HG03064 (cell line): ENCODE measurements around the gene IKBKE.
A peak's percentile ranks its signal among the peaks of the same experiment; 100 is the strongest.

Source experiments
- ATAC-seq: cut with Tn5 transposase; IDR thresholded peaks from one replicate; pipeline ENCODE4 v1.9.1; 2021; ENCODE audit warnings: low read depth; ENCODE audit not compliant: unreplicated experiment

IKBKE gene

DNA sequence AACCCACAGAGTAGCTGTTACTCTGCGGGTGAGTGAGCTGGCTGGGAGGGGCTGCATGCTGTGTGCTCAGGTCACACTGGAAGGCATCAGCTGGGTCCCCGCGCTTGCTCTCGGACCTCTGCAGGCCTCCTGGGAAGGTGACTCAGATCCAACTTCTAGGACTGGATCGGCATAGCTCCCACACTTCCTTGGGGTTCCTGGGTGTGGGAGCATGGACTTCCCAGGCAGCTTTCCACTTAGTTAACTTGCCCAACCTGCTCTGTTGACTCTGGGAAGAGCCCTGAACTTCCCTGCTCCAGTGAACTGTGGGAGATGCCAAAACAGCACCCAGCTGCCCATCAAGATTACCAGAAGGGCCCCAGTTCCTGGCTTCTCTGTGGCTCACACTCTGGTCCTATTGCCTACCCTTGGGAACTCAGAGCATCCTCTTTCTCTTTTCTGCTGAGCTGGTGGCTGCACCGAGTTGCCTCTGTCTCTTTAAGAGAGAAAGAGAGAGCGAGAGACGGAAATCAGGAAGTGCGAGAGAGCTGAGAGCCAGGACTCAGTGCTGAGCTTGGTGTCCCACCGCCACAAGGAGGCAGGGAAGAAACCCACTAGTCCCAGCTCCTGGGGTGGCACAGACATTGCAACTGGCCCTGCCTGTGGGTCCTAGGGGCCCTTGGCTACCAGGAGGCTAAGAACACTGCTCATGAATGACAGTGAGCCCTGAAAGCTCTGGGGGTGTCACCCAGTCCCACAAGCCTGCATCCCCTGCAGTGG is at the start of gene IKBKE:
Gene IKBKE (plus strand): TSS at position 544 of the 759 bp plus-strand sequence. CDS start 2,752 bp downstream, outside the sequence.
- ATAC-seq: peak; percentile 49

DNA sequence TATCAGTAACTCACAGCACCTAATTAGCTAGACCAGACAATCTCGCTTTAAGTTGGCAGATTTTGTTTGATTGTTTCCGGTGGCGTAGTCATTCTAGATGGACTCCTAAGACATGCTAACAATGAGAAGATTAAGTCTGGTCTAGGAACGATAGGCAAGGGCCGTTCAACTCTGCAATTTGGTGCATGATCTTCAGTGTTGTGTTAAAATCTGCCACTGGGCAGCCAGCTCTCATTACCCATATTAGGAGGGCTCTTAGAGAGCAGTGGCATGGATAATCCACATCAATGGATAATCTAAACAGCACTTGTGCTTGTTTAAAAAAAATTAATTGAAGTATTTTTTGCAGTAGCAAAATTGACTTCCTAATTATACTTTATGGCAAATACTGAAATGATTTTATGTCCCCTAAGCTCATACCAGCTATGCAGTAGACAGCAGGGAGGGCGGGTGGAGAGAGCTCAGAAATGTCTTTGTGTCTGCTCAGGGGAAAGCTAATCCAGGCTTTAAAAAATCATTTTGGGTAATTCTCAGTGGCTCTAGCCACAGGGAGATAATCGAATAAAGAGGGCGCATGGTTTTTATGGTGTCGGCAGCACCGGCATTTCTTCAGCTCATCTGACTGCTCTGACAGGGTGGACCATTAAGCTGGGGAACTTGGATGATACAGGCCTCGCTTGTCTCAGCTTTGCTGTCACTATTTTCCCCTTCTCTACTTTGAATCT is 48.5 kb upstream of the IKBKE start:
- no peak for ATAC-seq

DNA sequence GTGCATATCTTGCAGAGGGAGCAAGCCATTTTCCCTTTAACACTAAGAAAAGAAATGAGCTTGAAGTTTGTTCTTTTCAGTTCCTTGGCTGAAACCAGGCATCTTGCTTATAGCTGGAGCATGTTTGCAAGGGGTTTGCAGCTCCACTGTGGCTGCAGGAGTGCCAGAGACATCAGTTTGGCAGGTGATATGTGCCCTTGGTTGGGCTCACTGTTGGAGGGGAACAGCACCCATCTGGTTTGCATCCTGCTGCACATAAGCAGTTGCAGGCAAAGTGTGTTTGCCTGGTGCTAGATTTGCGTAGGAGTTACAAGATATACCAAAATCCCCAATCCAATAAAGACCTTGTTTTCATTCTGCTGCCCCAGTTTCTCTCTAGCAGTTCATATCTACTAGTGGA is 47.8 kb upstream of the IKBKE start:
- ATAC-seq: no peak

DNA sequence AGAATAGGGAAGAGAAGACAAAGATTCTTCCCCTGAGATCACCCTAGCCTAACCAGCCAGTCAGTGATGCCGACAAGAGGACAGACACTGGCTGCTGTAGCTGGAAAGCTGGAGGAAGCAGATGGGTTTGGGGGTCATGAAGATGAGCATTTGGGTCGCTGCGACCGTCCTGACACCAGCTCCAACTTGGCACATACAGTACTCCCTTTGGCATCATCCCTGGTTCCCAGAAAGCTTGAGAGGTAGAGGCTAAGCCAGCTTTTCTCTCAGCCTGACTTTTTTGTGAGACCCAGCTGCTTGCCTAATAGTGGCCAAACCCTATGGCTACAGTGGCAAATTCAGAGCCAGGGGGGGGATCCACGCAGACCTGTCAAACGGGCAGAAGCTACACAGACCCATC is 43.0 kb upstream of the IKBKE start:
- no peak for ATAC-seq

DNA sequence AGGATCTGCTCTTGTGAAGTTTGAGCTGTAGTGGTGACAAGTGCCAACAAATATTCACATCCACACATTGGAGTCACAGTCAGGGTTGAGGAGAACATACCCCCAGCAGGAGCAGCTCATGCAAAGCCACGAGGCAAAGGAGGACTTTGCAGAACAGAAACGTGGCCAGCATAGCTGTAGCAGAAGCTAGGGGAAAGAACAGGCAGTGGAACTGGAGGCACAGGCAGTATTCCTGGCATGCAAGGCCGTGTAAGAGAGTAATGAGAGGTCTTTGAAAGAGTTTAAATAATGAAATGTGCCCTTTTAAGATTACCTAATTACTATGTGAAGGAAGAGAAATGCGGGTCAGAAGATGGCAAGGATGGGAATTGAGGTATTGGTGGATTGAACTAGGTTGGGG is 40.9 kb upstream of the IKBKE start:
- no peak for ATAC-seq

DNA sequence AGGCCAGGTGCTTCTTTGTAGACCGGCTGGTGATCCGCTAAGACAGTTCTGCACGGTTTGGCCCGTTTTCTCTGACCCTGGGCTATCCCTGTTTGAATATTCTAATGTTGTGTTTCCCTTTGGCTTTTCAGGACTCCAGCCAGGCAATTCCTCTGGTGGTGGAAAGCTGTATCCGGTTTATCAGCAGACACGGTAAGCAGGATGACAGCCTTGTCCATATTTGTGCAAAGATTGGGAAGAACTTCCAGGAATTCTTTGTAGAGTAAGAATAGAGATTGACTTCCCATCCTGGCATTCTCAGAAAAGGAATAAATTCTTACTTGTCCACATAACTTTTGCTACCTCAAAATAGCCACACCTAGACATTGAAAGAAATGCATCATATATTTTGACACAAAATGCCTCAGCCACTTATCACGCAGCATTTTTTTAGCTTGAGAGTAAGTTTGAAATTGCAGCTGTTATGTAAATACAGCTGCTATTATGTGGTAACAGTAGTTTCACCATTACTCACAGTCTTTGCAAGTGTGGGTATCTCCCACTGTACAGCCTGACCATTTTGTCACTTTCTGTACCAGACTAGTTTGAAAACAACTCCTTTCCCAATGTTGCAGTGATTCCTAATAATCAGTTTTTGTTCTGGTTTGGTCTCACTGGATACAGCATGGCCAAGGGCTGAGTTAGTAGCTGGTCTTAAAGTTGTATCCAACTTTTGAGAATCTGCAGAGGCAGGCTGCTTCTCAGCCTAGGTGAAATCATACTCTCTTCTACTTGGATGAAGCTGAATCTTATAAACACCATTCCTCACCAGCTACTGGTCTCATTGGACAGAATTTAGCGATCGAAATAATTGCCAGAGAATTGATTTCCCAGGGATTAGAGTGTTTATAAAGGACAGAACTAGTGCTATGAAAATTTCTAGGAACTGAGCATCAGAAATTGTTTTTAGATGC is 40.0 kb upstream of the IKBKE start:
- peak; percentile 97 for ATAC-seq

DNA sequence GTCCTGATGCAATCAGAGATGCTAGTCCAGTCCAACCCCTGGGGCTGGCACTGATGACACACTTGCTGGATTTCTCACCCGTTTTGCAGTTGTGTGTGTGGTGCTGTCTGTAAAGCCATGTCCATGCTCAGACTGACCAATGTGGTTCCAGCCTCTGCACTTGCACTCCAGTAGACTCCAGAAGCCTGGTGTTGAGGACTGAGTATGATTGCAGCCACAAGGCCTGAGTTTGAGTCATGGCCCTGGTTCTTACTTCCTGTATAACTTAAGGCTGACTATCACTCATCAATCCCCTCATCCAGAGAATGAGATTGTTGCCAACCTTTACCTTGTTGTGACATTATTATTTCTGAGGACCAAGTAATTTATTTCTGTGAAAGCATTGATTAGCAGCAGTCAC is 34.8 kb upstream of the IKBKE start:
- ATAC-seq: no peak

DNA sequence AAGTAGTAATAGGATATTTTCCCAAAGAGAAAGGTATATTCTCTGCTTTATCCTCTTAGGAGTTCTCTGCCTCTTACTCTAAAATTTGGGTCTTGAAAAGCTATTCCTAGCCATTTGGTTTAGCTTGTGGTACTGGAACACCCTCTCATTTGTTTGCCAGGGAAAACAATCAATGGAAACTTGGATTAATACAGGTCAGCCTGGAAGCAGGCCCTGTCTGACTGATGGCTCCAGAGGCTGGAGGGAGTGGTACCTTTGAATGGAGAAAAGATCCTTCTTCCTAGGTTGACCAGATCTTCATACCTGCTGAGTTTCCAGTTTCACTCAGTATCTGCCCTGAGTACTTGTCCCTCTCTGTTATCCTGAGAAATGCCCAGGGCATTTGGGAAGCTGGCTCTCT is 31.7 kb upstream of the IKBKE start:
- no peak for ATAC-seq

DNA sequence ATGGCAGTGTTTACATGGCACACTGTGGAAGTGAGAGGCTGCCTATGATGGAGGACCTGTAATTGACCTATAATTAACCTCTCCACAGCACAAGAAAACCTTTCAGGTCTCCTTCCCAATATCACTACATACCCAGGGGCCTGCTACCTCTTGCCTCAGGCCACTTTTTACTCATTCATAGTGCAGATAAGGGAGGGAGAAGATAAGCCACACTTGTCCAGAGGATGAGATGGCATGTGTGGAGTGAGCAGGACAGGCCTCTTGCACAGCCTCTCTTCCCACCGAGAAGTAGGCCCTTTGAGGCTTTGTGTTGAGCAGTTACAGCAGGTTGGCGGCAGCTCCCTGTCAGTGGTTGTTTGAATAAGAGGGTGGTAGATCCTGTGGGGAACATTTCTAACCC is 31.1 kb upstream of the IKBKE start:
- ATAC-seq: no peak

DNA sequence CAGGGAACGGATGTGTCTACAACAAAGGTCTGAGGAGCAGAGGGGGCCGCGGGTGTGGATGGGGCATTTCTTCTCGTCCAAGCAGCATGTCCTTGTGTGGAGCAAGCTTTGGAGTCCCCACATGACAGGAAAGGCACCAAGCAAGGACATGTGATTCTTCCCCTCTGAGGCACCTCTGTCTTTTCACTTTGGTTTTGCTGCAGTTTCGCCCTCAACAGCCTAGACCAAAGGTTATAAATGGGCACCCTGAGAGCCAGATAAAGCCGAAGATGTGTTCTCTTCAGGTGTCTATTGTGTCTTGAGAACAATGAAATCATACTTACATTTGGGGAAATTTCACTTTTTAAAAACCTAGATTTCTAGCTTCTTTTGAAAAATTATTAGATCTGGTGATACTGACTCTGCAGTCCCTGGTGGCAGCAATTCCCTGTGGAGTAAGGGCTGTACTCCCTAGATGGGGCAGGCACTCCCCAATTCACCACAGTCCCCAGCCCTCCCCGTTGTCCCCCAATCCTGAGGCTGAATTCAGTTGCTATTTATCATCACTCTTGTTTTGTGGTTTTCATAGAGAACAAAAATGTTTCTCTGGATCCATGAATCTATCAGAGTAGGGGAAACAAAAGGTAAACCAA is 28.8 kb upstream of the IKBKE start:
- no peak for ATAC-seq

DNA sequence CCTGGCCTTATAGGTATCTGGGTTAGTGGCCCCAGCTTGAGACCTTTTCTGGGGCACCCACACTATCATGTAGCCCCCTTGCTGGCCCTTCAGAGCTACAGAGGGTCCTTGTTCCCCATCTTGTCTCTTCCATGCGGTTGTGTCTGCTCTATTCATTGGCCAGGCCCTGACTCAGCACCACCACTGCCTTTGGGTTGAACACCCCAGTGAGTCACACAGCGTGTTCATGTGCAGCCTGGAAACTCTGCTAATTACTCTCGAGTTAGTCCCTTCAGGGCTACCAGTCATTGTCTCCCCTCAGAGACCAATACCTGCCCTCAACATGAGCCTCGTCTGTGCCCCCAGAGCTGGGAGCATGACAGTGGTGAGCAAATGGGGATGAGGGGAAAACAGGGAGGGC is 28.2 kb upstream of the IKBKE start:
- no peak for ATAC-seq

DNA sequence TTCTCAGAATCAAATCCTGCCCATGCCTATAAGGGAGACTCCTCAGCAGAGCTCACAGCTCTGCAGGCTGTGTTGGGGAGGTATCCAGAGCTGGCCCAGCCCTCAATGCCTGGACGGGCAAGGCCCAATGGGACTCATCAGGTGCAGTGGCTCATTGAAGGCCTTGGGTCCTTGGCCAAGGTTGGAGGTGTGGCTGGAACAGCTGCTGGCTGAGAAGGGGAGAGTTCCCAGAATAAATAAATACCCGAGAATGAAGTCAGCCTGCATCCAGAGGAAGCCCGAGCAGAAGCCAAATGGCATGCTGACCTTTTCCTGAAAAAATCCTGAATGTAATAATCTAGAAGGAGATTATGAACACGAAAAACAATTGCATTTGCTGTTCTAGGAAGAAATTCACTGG is 25.2 kb upstream of the IKBKE start:
- no peak for ATAC-seq

DNA sequence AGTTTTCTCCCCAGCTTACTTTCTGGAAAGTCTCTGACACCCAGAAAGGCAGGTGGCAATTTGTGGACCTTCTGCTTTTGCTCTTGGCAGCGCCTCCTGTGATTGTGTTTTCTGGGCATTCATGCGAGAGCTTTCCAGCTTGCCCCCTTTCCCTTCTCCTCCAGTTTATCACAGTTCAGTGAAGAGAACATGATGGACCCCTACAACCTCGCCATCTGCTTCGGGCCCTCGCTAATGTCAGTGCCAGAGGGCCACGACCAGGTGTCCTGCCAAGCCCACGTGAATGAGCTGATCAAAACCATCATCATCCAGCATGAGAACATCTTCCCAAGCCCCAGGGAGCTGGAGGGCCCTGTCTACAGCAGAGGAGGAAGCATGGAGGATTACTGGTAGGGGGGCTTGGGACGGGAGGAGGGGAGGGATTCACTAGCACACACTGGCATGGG is 24.3 kb upstream of the IKBKE start:
- no peak for ATAC-seq

DNA sequence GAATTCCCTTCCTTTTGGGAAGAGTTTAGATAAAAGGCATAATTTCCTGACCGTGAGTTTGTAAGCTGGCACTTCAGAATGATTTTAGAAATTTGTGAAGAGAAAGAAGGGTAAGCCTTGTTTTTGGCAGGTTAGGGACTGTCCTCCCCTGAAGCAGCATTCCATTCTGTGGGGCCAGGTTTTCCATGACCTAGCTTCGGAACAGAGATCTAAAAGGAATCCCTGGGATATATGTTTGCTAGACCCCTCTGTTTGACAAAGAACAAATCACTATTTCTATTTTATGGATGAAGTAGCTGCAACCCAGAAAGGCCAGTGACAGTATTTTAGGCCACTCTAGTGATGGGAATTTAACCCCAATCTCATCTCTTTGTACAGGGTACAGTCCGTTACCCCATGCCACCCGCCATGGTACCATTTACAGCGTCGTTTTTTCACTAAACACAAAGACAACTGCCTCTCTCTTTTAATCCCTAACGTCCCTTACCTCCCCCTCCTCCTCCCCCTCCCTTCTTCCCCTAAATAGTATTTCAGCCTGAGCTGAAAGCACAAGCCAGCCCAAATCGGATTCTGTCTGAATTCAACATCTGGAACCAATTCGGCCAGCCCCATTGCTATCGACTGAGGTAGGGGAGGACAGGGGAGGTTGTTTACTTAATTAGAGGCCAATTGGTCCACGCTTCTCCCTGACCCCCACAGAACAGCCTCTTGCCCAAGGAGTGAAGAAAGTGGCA is 23.4 kb upstream of the IKBKE start:
- no peak for ATAC-seq

DNA sequence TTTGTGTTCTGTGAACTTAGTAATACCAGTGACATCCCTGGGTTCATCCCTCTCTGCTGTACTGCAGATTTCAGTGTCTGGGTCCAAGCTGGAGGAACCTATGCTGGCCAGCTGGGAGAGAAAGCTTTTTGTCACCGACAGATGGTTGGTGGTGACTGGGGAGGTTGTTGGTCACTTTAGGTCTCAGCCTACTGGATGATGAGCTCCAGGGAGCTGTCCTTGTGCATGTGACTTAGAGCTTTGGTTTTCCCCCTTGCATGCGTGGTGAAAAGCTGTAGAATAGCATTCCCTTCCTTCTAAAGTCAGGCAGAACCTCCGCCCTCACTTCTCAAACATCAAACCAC is 22.9 kb upstream of the IKBKE start:
- ATAC-seq: no peak

DNA sequence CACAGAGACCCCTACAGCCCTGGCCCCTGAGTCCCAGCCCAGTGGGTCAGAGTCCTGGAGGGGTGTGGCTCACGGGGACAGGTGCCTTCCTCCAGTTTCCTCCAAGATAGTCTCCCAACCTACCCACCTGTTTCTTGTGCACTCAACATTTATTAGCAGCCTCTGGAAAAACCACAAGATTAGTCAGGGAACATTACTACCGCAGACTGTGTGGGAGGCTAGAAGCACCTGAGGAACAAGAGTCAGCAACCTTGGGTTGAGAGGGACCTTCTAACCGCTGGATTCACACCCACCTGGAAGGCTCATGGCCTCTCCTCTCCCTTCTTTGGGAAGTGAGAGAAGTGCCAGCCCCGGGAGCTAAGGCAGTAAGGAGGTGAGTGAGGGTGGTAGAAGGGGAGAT is 22.5 kb upstream of the IKBKE start:
- ATAC-seq: no peak

DNA sequence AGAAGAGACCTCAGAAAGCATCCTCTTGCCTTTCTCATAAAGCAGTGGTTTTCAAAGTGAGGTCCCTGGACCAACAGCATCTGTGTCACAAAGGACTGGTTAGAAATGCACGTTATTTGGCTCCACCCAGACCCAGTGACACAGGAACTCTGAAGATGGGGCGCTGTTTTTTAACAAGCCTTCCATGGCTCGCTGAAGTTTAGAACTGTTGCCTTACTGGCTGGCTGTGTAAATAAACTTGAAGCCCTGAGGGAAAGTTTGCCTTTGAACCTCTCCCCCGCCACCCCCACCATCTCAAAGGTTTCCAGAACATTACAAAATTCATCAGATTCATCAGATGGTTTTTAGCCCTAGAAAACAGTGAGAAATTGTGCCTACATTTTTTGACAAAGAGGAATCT is 21.8 kb upstream of the IKBKE start:
- ATAC-seq: no peak

DNA sequence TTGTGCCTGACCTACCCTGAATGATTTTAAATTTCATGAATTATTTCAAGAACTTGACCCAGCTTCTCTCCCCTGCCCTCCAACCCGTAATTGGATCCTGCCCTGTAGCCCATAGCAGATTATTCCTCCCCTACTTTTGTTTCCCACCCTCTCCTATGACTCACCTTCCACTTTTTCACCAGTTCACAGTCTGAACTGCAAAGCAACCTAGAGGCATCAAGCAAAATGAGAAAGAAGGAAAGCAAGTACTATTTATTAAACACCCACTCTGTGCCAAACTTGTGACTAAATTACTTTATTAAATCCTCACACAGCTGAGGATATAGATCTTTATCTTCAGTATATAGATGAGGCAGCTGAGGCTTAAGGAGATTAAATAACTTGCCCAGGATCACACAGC is 20.7 kb upstream of the IKBKE start:
- no peak for ATAC-seq

DNA sequence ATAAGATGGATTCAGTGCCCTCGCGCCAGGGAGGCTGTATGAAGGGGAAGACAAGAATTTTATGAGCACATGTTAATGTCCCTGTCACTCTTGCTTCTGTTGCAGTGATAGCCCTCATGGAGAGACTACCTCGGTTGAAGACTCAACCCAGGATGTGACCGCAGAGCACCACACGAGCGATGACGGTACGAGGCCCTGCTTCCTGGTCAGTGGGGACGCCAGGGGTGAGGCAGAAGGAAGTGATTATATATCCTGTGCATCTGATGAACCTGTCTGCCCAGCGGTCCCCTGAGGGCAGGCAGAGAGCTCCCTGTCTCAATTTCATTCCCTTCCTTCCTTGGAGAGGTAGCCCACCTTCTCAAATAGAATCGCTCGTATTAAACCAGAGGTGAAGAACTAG is 20.0 kb upstream of the IKBKE start:
- ATAC-seq: no peak

DNA sequence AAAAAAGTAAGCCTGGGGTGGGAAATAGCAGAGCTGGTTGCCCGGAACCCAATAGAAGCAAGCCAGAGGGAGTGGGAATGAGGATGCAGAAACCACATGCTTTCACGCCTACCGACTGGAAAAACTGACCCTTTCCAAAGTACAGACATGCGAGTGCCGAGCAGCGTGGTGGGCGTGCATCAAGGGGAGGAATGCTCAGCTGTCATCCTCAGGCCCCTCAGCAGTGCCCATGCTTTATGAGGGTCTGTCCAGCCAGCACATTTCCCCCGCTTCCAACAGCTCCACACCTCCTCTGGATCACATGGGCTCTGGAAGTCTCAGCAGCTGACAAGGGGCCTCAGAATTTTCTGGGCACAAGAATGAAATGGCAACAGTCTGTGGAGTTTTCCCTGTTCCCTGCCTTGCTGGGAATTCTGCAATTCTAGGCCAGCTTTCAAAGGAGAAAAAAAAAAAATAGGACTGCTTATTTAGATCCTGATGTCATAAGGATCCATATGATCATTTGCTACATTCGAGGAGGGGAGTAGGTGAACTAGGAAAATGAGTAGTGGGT is 19.1 kb upstream of the IKBKE start:
- ATAC-seq: no peak
